ENCODE results near the gene PTH1R.

DNA sequence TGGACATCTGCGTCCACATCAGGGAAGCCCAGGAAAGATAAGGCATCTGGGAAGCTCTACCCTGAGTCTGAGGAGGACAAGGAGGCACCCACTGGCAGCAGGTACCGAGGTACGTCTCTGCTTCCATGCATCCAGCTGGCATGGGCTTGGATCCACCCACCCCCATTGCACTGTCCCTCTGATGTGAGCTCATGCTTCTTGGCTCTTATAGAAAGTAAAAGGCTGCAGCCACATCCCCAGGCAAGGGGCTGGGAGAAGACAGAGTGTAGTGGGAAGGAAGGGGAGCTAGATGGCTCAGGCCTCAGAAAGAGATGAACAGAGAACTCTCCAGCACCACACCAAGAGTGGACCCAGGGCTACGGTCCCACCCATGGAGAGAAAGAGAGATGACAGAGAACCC is 18.2 kb downstream of the PTH1R start:
- TF ChIP-seq POLR2A (IDR thresholded peaks at IDR 0.05; ENCODE audit: low read depth, low read length) = no peak
- TF ChIP-seq TCF7 (IDR thresholded peaks at IDR 0.05; ENCODE audit: borderline replicate concordance) = no peak
- no peak for TF ChIP-seq TCF12 (IDR thresholded peaks at IDR 0.05; ENCODE audit: low read depth, low read length)
- TF ChIP-seq BACH1 (IDR thresholded peaks at IDR 0.05; ENCODE audit: borderline replicate concordance) = no peak
- TF ChIP-seq, protein P1, sequence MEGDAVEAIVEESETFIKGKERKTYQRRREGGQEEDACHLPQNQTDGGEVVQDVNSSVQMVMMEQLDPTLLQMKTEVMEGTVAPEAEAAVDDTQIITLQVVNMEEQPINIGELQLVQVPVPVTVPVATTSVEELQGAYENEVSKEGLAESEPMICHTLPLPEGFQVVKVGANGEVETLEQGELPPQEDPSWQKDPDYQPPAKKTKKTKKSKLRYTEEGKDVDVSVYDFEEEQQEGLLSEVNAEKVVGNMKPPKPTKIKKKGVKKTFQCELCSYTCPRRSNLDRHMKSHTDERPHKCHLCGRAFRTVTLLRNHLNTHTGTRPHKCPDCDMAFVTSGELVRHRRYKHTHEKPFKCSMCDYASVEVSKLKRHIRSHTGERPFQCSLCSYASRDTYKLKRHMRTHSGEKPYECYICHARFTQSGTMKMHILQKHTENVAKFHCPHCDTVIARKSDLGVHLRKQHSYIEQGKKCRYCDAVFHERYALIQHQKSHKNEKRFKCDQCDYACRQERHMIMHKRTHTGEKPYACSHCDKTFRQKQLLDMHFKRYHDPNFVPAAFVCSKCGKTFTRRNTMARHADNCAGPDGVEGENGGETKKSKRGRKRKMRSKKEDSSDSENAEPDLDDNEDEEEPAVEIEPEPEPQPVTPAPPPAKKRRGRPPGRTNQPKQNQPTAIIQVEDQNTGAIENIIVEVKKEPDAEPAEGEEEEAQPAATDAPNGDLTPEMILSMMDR (IDR thresholded peaks at IDR 0.05 in 2 of 3, conservative IDR thresholded peaks at IDR 0.05 in 1 of 3; ENCODE audit: control insufficient read depth in 2 of 3, extremely low read depth in 1 of 3, insufficient read depth in 1 of 3, low read depth in 3 of 3, low read length in 3 of 3) = no peak
- TF ChIP-seq BRCA1 (IDR thresholded peaks at IDR 0.05; ENCODE audit: low read depth, low read length) = no peak
- TF ChIP-seq BMI1 (IDR thresholded peaks at IDR 0.05; ENCODE audit: borderline replicate concordance) = no peak
- no peak for TF ChIP-seq POLR2AphosphoS2 (IDR thresholded peaks at IDR 0.05; ENCODE audit: low read depth, low read length)
- no peak for TF ChIP-seq DPF2 (IDR thresholded peaks at IDR 0.05)
- no peak for TF ChIP-seq EED (IDR thresholded peaks at IDR 0.05; ENCODE audit: low read depth)
- no peak for TF ChIP-seq EP300 (IDR thresholded peaks at IDR 0.05; ENCODE audit: borderline replicate concordance in 1 of 2, control insufficient read depth in 1 of 2, low read depth in 2 of 2, low read length in 2 of 2)
- no peak for TF ChIP-seq MTA3 (IDR thresholded peaks at IDR 0.05; ENCODE audit: borderline replicate concordance, low read length)

Data from GM12878 (cell line).